CD14-positive monocyte (primary cell): ENCODE results near the gene SLC38A8. TPM values are rescaled to one million over a fixed set of nuclear protein-coding genes. Genes with fewer than 3 reads are reported as not detected.

Source experiments
- DNase-seq, 3 donors: peaks; one replicate each; pipeline ENCODE4 v3.0.0-alpha.2; 2011 to 2022
- H2AFZ ChIP-seq: 2 replicates; pipeline ENCODE4 v1.6.0; 2012; ENCODE audit warnings: mild to moderate bottlenecking, low read depth, low read length, inconsistent platforms; ENCODE audit not compliant: insufficient read depth, poor library complexity, severe bottlenecking
- H3K27ac ChIP-seq, 2 donors: 1 replicate in 1 of 2; 2 replicates in 1 of 2; pipeline ENCODE4 v1.5.1; 2012 to 2013; ENCODE audit warnings: low read length in 2 of 2, control low read depth in 1 of 2, inconsistent platforms in 1 of 2, low read depth in 1 of 2, mild to moderate bottlenecking in 1 of 2
- H3K27me3 ChIP-seq, 2 donors: one replicate each; pipeline versions ENCODE4 v1.6.0 to v1.6.1; 2011 to 2013; ENCODE audit warnings: low read length in 2 of 2; ENCODE audit not compliant: control insufficient read depth in 2 of 2, insufficient read depth in 2 of 2
- H3K36me3 ChIP-seq, 2 donors: replicated peaks in 1 of 2; 1 replicate in 1 of 2; 2 replicates in 1 of 2; pipeline versions ENCODE4 v1.5.1 to v1.6.1; 2012 to 2013; ENCODE audit warnings: low read length in 2 of 2, control low read depth in 1 of 2, inconsistent platforms in 1 of 2, mild to moderate bottlenecking in 1 of 2; ENCODE audit not compliant: insufficient read depth in 2 of 2, control insufficient read depth in 1 of 2
- H3K4me1 ChIP-seq, 2 donors: 1 replicate in 1 of 2; 2 replicates in 1 of 2; pipeline versions ENCODE4 v1.5.1 to v1.6.1; 2012 to 2013; ENCODE audit warnings: low read length in 2 of 2, control low read depth in 1 of 2, inconsistent platforms in 1 of 2, mild to moderate bottlenecking in 1 of 2, moderate library complexity in 1 of 2; ENCODE audit not compliant: insufficient read depth in 2 of 2, control insufficient read depth in 1 of 2
- H3K4me2 ChIP-seq: replicated peaks from 2 replicates; pipeline ENCODE3; 2012; ENCODE audit warnings: low read length, moderate library complexity, mild to moderate bottlenecking; ENCODE audit not compliant: poor library complexity, severe bottlenecking; ENCODE audit errors: extremely low read depth
- H3K4me3 ChIP-seq, 3 experiments: fragments of 200-600 bp in 1 of 3; sonication (generic) in 1 of 3; replicated peaks in 1 of 3; 1 replicate in 2 of 3; 2 replicates in 1 of 3; pipeline ENCODE4 v1.5.1; 2011 to 2013; ENCODE audit warnings: low read length in 3 of 3, mild to moderate bottlenecking in 3 of 3, control low read depth in 2 of 3, low read depth in 2 of 3, inconsistent platforms in 1 of 3, moderate library complexity in 1 of 3
- H3K79me2 ChIP-seq: 2 replicates; pipeline ENCODE4 v1.6.0; 2012; ENCODE audit warnings: mild to moderate bottlenecking, control low read depth, inconsistent platforms, low read length, moderate library complexity; ENCODE audit not compliant: insufficient read depth
- H3K9ac ChIP-seq: 2 replicates; pipeline ENCODE4 v1.6.0; 2017; ENCODE audit warnings: low read length, mild to moderate bottlenecking; ENCODE audit not compliant: insufficient read depth, poor library complexity, severe bottlenecking
- H3K9me3 ChIP-seq, 2 donors: replicated peaks in 1 of 2; 1 replicate in 1 of 2; 2 replicates in 1 of 2; pipeline versions ENCODE4 v1.5.1 to v1.6.1; 2012 to 2013; ENCODE audit warnings: low read length in 2 of 2, control low read depth in 1 of 2; ENCODE audit not compliant: control insufficient read depth in 1 of 2, insufficient read depth in 1 of 2
- H4K20me1 ChIP-seq: 2 replicates; pipeline ENCODE4 v1.6.0; 2012; ENCODE audit warnings: mild to moderate bottlenecking, low read length, control low read depth, moderate library complexity; ENCODE audit not compliant: insufficient read depth
- H3K27ac Mint-ChIP-seq, 7 donors: one replicate each; pipeline ENCODE4 v1.8.0; 2020; ENCODE audit warnings: mild to moderate bottlenecking in 7 of 7, mixed read lengths in 7 of 7, moderate library complexity in 6 of 7, inconsistent platforms in 2 of 7
- H3K27me3 Mint-ChIP-seq, 3 donors: one replicate each; pipeline ENCODE4 v1.8.0; 2021 to 2022; ENCODE audit warnings: low read depth in 3 of 3, mild to moderate bottlenecking in 3 of 3, mixed read lengths in 3 of 3, moderate library complexity in 3 of 3, inconsistent platforms in 1 of 3
- H3K36me3 Mint-ChIP-seq, 2 donors: one replicate each; pipeline ENCODE4 v1.8.0; 2020; ENCODE audit warnings: mixed read lengths in 2 of 2, inconsistent platforms in 1 of 2, mild to moderate bottlenecking in 1 of 2
- H3K4me1 Mint-ChIP-seq: one replicate; pipeline ENCODE4 v1.8.0; 2020; ENCODE audit warnings: mild to moderate bottlenecking, mixed read lengths
- H3K4me3 Mint-ChIP-seq, 2 donors: one replicate each; pipeline ENCODE4 v1.8.0; 2020; ENCODE audit warnings: mild to moderate bottlenecking in 2 of 2, mixed read lengths in 2 of 2, moderate library complexity in 1 of 2
- H3K9me3 Mint-ChIP-seq, 7 donors: one replicate each; pipeline ENCODE4 v1.8.0; 2020 to 2022; ENCODE audit warnings: mixed read lengths in 7 of 7, mild to moderate bottlenecking in 6 of 7, moderate library complexity in 6 of 7, inconsistent platforms in 2 of 7
- WGBS: methylation state at CpG from one replicate; pipeline ENCODE4 v1.1.5; 2013; ENCODE audit warnings: missing lambda C conversion rate; ENCODE audit not compliant: insufficient coverage; 5-methylcytosine and 5-hydroxymethylcytosine counted together
- intact Hi-C, 2 donors: fragments of 100-400 bp; cut with micrococcal nuclease; formaldehyde crosslinking; loops; one replicate each; pipeline versions ENCODE4 v1.15.0 to v1.15.1; 2023
- polyA plus RNA-seq, 3 donors: library from polyadenylated mRNA; depleted of rRNA in 1 of 3; unstranded in 2 of 3; stranded (reverse) in 1 of 3; fragments of 300-500 nt in 2 of 3; fragments of >200 nt in 1 of 3; fragmentation: Illumina TruSeq in 2 of 3; gene quantifications; 1 replicate in 2 of 3; 2 replicates in 1 of 3; pipeline ENCODE4 v1.2.3, GENCODE V29; 2012 to 2021
- TF ChIP-seq, protein P1 (sequence below): fragments of 200-600 bp; IDR thresholded peaks from one replicate; pipeline ENCODE4 v1.8.0; 2022; ENCODE audit warnings: antibody characterized with exemption, mild to moderate bottlenecking

The SLC38A8 gene
- polyA plus RNA-seq, 3 donors: not detected

DNA sequence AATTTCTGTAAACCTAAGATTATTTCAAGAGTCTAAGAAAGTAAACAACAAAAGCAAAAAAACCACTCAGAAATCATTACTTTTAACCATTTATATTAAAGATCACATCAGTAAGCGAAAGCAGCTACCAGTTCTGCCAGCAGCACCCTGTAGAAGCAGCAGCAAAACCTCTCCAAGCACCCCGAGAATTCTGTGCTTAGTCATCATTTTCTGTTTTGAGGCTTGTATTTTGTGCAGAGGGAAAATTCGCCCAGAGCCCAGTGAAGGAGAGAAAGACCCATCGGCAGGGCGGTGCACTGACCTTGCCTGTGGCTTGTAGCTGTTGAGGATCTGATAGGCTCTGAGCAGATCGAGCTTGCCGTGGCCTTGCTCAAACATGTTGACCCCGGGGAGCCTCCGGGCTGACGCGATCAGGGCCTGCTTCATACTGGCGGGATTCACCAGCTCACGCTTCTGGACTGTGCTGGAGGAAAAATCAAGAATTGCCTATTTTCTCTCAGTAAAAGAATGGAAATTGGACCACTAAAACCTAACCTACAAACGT is 38.9 kb upstream of the SLC38A8 start:
- Mint-ChIP-seq H3K27ac (peak overlapping the region in 6 of 7 donors; percentile 4 to 93 (median 38)), H3K4me3 (no peak overlapping the region), H3K36me3 (peaks cover 69 to 71% of the 10 kb centered on the region in 2 donors), H3K9me3 (no peaks in the 10 kb centered on the region), H3K27me3 (no peaks in the 10 kb centered on the region), H3K4me1 (peaks cover 38% of the 10 kb centered on the region)
- WGBS: 96% methylated on average over 5 of the region's 14 CpGs
- DNase-seq: no peak
- Histone ChIP-seq H3K27me3 (no peaks in the 10 kb centered on the region), H2AFZ (no peak overlapping the region), H3K27ac (no peak overlapping the region), H4K20me1 (peaks cover 17% of the 10 kb centered on the region), H3K4me2 (no peak overlapping the region), H3K36me3 (peaks cover 37 to 70% of the 10 kb centered on the region in 2 donors), H3K9ac (no peak overlapping the region), H3K4me1 (peaks cover 38 to 39% of the 10 kb centered on the region in 2 donors), H3K4me3 (no peak overlapping the region), H3K79me2 (peaks cover 42% of the 10 kb centered on the region), H3K9me3 (no peaks in the 10 kb centered on the region)
- TF ChIP-seq, protein P1, sequence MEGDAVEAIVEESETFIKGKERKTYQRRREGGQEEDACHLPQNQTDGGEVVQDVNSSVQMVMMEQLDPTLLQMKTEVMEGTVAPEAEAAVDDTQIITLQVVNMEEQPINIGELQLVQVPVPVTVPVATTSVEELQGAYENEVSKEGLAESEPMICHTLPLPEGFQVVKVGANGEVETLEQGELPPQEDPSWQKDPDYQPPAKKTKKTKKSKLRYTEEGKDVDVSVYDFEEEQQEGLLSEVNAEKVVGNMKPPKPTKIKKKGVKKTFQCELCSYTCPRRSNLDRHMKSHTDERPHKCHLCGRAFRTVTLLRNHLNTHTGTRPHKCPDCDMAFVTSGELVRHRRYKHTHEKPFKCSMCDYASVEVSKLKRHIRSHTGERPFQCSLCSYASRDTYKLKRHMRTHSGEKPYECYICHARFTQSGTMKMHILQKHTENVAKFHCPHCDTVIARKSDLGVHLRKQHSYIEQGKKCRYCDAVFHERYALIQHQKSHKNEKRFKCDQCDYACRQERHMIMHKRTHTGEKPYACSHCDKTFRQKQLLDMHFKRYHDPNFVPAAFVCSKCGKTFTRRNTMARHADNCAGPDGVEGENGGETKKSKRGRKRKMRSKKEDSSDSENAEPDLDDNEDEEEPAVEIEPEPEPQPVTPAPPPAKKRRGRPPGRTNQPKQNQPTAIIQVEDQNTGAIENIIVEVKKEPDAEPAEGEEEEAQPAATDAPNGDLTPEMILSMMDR: no peak
- intact Hi-C loops: loop anchor here in 1 of 2 donors (5.0 kb wide), 1 partner anchor 36 kb away; the partner anchor contains the start of gene MBTPS1

DNA sequence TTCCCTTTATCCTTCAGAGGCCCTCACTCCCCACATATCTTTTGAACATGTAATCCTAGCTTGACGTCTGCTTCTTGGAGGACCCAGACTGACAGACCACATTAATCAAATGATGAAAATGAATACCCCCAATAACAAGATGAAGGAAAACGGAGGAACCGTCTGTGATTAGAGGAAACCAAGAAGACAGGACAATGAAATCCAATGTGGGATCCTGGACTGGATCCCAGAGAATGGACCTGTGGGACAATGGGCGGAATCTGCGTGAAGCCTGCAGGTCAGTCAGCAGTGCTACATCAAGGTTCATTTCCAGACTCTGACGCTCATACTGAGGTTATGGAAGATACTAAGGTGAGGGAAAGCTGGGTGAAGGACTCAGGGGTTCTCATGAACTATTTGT is 38.2 kb upstream of the SLC38A8 start:
- Mint-ChIP-seq H3K27ac (peak overlapping the region in 4 of 7 donors; percentile 11 to 58 (median 44)), H3K4me3 (no peak overlapping the region), H3K36me3 (peaks cover 68 to 69% of the 10 kb centered on the region in 2 donors), H3K27me3 (no peaks in the 10 kb centered on the region), H3K9me3 (no peaks in the 10 kb centered on the region), H3K4me1 (peaks cover 31% of the 10 kb centered on the region)
- TF ChIP-seq, protein P1: no peak
- Histone ChIP-seq H3K9ac (no peak overlapping the region), H4K20me1 (peaks cover 17% of the 10 kb centered on the region), H2AFZ (no peak overlapping the region), H3K4me1 (peaks cover 31 to 32% of the 10 kb centered on the region in 2 donors), H3K36me3 (peaks cover 41 to 71% of the 10 kb centered on the region in 2 donors), H3K9me3 (no peaks in the 10 kb centered on the region), H3K27me3 (no peaks in the 10 kb centered on the region), H3K27ac (no peak overlapping the region), H3K4me3 (no peak overlapping the region), H3K4me2 (no peak overlapping the region), H3K79me2 (peaks cover 42% of the 10 kb centered on the region)
- DNase-seq: no peak
- WGBS: 98% methylated on average over 4 of the region's 6 CpGs
- intact Hi-C loops: loop anchor here in 1 of 2 donors (5.0 kb wide), 1 partner anchor 36 kb away; the partner anchor contains the start of gene MBTPS1
